Mucosa of descending colon (tissue), 3 donors: ENCODE results near the gene DRG1. TPM values are rescaled to one million over a fixed set of nuclear protein-coding genes. Genes with fewer than 3 reads are reported as not detected.

Experiments
- ATAC-seq: fragments of 200-7000 bp; cut with Tn5 transposase; one replicate; pipeline ENCODE4 v1.9.1; 2020; ENCODE audit warnings: mild to moderate bottlenecking, moderate library complexity
- DNase-seq, 3 donors: peaks; one replicate each; pipeline ENCODE4 v3.0.0-alpha.2; 2020
- H3K36me3 ChIP-seq: fragments of 200-600 bp; one replicate; pipeline ENCODE4 v1.8.0; 2021; ENCODE audit warnings: low read depth, mild to moderate bottlenecking
- H3K4me1 ChIP-seq: fragments of 200-600 bp; one replicate; pipeline ENCODE4 v1.8.0; 2021; ENCODE audit warnings: low read depth, mild to moderate bottlenecking
- H3K4me3 ChIP-seq: fragments of 200-600 bp; one replicate; pipeline ENCODE4 v1.8.0; 2021; ENCODE audit warnings: mild to moderate bottlenecking
- H3K9me3 ChIP-seq: fragments of 200-600 bp; one replicate; pipeline ENCODE4 v1.8.0; 2021; ENCODE audit warnings: mild to moderate bottlenecking
- intact Hi-C, 2 donors: fragments of 100-400 bp; cut with DNase I in 1 of 2; cut with micrococcal nuclease in 1 of 2; formaldehyde crosslinking; loops; one replicate each; pipeline versions ENCODE4 v1.11.0 to v1.11.1; 2022; cut with DNase I, micrococcal nuclease
- total RNA-seq, 3 donors: library from RNA; stranded (reverse); fragmentation: NEBNext Ultra II Directional in 2 of 3; extraction: Animal tissue kit (Norgen Biotek cat#: 25700) in 2 of 3; gene quantifications; one replicate each; pipeline versions ENCODE4 v1.2.1 to v1.2.4, GENCODE V29; 2021 to 2023
- TF ChIP-seq, protein P1 (sequence below): fragments of 200-600 bp; IDR thresholded peaks from one replicate; pipeline ENCODE4 v1.8.0; 2022; ENCODE audit warnings: antibody characterized with exemption, mild to moderate bottlenecking
- donor health status: DM: no; HTN: no; CAD: no; lungs with moderate emphysema.
- donor health status: DM: no; HTN: no; CAD: no.
- donor health status: DM: no; HTN: yes; CAD: no.

Gene DRG1
- total RNA-seq, 3 donors from 2014 or later = 39.1 to 50.7 (median 40.5) TPM

DNA sequence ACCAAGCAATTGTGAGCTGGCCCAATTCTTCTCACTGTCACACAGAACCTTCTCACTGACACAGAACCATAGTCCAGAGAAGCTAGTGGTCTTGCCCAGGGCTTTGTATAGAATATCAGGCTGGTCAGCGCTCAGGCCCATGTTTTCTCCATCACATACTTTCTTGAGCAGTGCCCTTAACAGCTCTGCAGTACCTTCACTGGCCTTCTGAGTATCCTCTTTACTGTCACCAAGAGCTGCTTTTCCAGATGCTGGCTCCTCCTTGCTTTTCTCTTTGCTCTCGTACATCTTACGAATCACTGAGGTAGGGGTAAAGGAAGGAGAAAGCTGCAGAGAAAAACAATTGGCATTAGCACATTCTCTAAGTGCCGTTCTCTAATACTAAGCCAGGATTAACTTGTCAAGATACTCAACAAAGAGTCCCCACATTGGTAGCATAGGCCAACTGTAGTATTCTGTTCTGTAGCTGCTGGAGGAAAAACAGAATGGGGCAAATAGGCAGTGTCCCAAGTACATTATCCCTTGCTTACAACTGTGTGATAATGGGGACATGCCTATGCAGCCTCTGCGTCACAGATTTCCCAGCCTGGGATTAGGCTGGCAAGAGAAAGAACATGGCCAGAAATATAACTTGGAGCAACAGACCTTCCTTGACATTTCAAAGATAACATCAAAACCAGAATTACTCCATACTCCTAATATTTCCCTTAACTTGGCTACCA lies 43.5 kb downstream of the DRG1 start:
- TF ChIP-seq, protein P1, sequence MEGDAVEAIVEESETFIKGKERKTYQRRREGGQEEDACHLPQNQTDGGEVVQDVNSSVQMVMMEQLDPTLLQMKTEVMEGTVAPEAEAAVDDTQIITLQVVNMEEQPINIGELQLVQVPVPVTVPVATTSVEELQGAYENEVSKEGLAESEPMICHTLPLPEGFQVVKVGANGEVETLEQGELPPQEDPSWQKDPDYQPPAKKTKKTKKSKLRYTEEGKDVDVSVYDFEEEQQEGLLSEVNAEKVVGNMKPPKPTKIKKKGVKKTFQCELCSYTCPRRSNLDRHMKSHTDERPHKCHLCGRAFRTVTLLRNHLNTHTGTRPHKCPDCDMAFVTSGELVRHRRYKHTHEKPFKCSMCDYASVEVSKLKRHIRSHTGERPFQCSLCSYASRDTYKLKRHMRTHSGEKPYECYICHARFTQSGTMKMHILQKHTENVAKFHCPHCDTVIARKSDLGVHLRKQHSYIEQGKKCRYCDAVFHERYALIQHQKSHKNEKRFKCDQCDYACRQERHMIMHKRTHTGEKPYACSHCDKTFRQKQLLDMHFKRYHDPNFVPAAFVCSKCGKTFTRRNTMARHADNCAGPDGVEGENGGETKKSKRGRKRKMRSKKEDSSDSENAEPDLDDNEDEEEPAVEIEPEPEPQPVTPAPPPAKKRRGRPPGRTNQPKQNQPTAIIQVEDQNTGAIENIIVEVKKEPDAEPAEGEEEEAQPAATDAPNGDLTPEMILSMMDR = no peak
- ATAC-seq (no peak), DNase-seq (no peak)
- H3K36me3 ChIP-seq = no peaks in the 10 kb centered on the region
- H3K4me3 ChIP-seq = no peak overlapping the region
- intact Hi-C loops = no loop called here
- H3K9me3 ChIP-seq = no peaks in the 10 kb centered on the region
- no peaks in the 10 kb centered on the region for H3K4me1 ChIP-seq

DNA sequence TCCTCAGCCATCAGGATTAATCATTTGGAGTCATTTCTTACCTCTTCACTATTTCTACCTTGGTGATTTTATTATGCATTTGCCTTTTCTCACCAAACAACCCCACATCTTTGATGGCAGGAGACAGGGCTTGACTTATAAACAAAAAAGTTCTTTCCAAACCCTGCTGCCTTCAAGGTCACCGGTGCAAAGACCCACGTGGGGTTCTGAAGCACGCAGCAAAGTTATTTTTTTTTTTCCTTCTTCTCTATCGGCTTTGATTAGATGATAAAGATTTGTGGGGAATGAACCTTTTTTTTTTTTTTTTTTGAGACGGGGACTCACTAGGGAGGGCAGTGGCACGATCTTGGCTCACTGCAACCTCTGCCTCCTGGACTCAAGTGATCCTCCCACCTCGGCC lies 44.1 kb downstream of the DRG1 start:
- TF ChIP-seq, protein P1 = no peak

DNA sequence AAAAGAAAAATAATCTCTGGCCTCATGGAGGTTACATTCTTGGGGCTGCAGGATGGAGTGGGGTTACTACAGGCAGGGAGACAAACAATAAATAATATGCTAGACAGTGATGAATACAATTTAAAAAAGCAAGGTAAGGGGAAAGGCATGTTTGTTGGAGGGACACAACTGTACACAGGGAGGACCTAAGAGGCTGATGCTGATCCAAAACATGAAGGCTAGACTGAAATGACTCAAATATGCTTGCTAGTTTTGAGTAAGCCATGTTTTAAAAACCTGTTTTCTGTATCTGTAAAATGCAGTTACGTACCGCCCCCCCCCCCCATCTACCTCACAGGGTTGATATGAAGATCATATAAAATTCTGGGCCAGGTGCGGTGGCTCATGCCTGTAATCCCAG lies 46.2 kb downstream of the DRG1 start:
- intact Hi-C loops = no loop called here

More for the DNA sequence above, 44.1 kb downstream of the DRG1 start:
- no peaks in the 10 kb centered on the region for H3K4me1 ChIP-seq
- DNase-seq (no peak), ATAC-seq (no peak)
- H3K9me3 ChIP-seq = no peaks in the 10 kb centered on the region
- H3K4me3 ChIP-seq = no peak overlapping the region
- H3K36me3 ChIP-seq = no peaks in the 10 kb centered on the region
- intact Hi-C loops = no loop called here

DNA sequence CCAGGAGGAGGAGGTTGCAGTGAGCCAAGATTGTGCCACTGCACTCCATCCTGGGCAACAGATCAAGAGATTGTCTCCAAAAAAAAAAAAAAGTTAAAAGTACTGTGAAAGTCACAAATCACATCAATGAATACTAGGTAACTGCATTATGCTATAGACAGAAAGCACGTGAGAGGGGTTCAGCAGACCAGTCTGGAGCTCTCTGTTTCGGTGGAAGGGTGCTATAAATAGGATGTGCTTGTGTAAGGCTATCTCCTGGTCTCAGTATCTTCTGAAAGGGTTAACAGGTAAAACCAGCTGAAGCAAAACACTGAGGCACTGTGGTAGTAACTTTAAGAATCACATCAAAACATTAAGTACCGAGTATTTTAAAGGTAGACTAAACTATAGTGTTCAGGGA lies 46.8 kb downstream of the DRG1 start:
- ATAC-seq = no peak
- no peaks in the 10 kb centered on the region for H3K4me1 ChIP-seq
- no peaks in the 10 kb centered on the region for H3K36me3 ChIP-seq
- intact Hi-C loops = no loop called here
- H3K9me3 ChIP-seq = no peaks in the 10 kb centered on the region
- TF ChIP-seq, protein P1 = no peak
- no peak for DNase-seq
- no peak overlapping the region for H3K4me3 ChIP-seq

More for the DNA sequence above, 46.2 kb downstream of the DRG1 start:
- Histone ChIP-seq H3K4me3 (no peak overlapping the region), H3K9me3 (no peaks in the 10 kb centered on the region), H3K4me1 (no peaks in the 10 kb centered on the region), H3K36me3 (no peaks in the 10 kb centered on the region)
- no peak for ATAC-seq
- TF ChIP-seq, protein P1 = no peak
- no peak for DNase-seq

DNA sequence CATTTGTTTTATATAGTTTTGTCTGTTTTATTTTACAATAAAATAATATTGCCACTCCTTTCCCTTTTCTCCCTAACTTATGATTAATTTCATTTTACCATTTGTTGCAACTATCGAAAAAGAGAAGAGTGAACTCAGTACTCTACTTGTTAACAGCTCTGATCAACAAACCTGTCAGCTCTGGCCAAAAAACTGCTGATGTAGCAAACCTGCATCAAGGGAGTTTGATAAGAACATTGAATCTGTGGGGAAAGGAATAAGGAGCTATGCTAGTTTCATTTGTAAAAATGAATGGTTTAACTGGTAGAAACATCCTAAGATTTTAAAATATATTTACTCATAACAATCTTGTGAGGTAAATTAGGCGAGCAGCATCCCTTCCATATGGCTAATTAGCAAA lies 47.4 kb downstream of the DRG1 start:
- Histone ChIP-seq H3K4me1 (no peaks in the 10 kb centered on the region), H3K4me3 (no peak overlapping the region), H3K9me3 (no peaks in the 10 kb centered on the region), H3K36me3 (no peaks in the 10 kb centered on the region)
- intact Hi-C loops = no loop called here
- DNase-seq (no peak), ATAC-seq (no peak)
- TF ChIP-seq, protein P1 = no peak
